Uterus (tissue), 4 donors: ENCODE results near the gene CASZ1. TPM values are rescaled to one million over a fixed set of nuclear protein-coding genes. Genes with fewer than 3 reads are reported as not detected.

ENCODE experiments used
- DNase-seq, 2 donors: peaks; one replicate each; pipeline ENCODE4 v3.0.0-alpha.2; 2019 to 2020
- H3K27ac ChIP-seq, 2 donors: fragments of 200-600 bp; sonication (generic); 1 replicate in 1 of 2; 2 replicates in 1 of 2; pipeline ENCODE4 v1.5.1; 2016 to 2018
- H3K27me3 ChIP-seq, 2 donors: fragments of 200-600 bp; sonication (generic); one replicate each; pipeline ENCODE4 v1.5.1; 2018 to 2019; ENCODE audit warnings: control low read depth in 1 of 2
- H3K36me3 ChIP-seq, 2 donors: fragments of 200-600 bp; sonication (generic); one replicate each; pipeline ENCODE4 v1.5.1; 2019; ENCODE audit warnings: control low read depth in 1 of 2
- H3K4me1 ChIP-seq, 2 donors: fragments of 200-600 bp; sonication (generic); one replicate each; pipeline ENCODE4 v1.5.1; 2018 to 2019; ENCODE audit warnings: control low read depth in 1 of 2
- H3K4me3 ChIP-seq, 2 donors: fragments of 200-600 bp; sonication (generic); 1 replicate in 1 of 2; 2 replicates in 1 of 2; pipeline ENCODE4 v1.5.1; 2018 to 2019; ENCODE audit warnings: mild to moderate bottlenecking in 1 of 2
- H3K9me3 ChIP-seq, 2 donors: fragments of 200-600 bp; sonication (generic); one replicate each; pipeline ENCODE4 v1.5.1; 2019; ENCODE audit warnings: control low read depth in 1 of 2
- POLR2A ChIP-seq, 2 donors: fragments of 450-650 bp; IDR thresholded peaks; one replicate each; pipeline ENCODE4 v1.6.1; 2016; ENCODE audit warnings: antibody characterized with exemption in 2 of 2, mild to moderate bottlenecking in 1 of 2, moderate library complexity in 1 of 2
- intact Hi-C: fragments of 100-400 bp; cut with DNase I; formaldehyde crosslinking; loops from one replicate; pipeline ENCODE4 v1.15.1; 2023; ENCODE audit warnings: low total_unique reads
- total RNA-seq, 4 donors: library from RNA; depleted of rRNA in 3 of 4; stranded (reverse); fragments of >200 nt in 3 of 4; gene quantifications; one replicate each; pipeline versions ENCODE4 v1.1.0 to v1.2.4, GENCODE V29; 2014 to 2023
- TF ChIP-seq, protein P1 (sequence below), 4 experiments: fragments of 200-600 bp in 2 of 4; fragments of 450-650 bp in 2 of 4; sonication (generic) in 2 of 4; IDR thresholded peaks; one replicate each; pipeline ENCODE4 v1.5.1; 2016 to 2019; ENCODE audit warnings: antibody characterized with exemption in 4 of 4, mild to moderate bottlenecking in 2 of 4, moderate library complexity in 1 of 4
- donor health status: DM: yes; HTN: yes; CAD: no.

Gene CASZ1
- total RNA-seq, 4 donors from 2014 or later, result 0.59 to 49.2 (median 3.9) TPM

DNA sequence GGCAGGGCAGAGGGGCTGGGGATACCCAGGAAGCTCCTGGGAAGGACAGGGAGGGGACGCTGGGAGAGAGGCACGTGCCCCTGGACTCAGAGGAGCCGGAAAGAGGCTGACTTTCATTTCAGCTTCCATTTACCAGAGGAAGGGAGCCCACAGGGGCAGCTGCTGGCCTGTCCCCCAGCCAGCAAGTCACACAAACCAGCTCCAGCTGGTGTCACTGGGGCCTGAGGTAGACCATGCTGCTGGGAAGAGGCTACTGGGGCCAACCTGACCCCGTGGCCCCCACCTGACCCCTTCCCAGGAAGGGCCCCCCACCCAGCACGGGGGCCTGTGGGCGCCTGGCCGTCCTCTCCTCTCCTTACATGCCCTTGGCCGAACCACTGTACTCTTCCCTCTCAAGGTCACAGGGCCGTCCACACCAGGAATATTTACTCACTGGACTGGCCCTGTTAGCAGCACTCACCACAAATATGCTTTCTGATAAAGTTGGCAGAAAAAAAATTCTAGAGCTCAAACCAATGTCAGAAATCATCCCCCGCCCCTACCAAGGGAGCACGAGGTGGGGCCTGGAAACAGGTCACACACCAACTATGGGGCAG lies 110.5 kb downstream of the CASZ1 start:
- H3K27me3 ChIP-seq, result no peaks in the 10 kb centered on the region
- no peaks in the 10 kb centered on the region for H3K9me3 ChIP-seq
- no peak for TF ChIP-seq POLR2A (IDR thresholded peaks at IDR 0.05)
- TF ChIP-seq, protein P1, sequence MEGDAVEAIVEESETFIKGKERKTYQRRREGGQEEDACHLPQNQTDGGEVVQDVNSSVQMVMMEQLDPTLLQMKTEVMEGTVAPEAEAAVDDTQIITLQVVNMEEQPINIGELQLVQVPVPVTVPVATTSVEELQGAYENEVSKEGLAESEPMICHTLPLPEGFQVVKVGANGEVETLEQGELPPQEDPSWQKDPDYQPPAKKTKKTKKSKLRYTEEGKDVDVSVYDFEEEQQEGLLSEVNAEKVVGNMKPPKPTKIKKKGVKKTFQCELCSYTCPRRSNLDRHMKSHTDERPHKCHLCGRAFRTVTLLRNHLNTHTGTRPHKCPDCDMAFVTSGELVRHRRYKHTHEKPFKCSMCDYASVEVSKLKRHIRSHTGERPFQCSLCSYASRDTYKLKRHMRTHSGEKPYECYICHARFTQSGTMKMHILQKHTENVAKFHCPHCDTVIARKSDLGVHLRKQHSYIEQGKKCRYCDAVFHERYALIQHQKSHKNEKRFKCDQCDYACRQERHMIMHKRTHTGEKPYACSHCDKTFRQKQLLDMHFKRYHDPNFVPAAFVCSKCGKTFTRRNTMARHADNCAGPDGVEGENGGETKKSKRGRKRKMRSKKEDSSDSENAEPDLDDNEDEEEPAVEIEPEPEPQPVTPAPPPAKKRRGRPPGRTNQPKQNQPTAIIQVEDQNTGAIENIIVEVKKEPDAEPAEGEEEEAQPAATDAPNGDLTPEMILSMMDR (IDR thresholded peaks at IDR 0.05), result no peak
- no peaks in the 10 kb centered on the region for H3K4me1 ChIP-seq
- H3K4me3 ChIP-seq, result no peak overlapping the region
- H3K27ac ChIP-seq, result peak overlapping the region; percentile 43 to 48
- intact Hi-C loops, result no loop called here
- DNase-seq, result no peak
- no peaks in the 10 kb centered on the region for H3K36me3 ChIP-seq

DNA sequence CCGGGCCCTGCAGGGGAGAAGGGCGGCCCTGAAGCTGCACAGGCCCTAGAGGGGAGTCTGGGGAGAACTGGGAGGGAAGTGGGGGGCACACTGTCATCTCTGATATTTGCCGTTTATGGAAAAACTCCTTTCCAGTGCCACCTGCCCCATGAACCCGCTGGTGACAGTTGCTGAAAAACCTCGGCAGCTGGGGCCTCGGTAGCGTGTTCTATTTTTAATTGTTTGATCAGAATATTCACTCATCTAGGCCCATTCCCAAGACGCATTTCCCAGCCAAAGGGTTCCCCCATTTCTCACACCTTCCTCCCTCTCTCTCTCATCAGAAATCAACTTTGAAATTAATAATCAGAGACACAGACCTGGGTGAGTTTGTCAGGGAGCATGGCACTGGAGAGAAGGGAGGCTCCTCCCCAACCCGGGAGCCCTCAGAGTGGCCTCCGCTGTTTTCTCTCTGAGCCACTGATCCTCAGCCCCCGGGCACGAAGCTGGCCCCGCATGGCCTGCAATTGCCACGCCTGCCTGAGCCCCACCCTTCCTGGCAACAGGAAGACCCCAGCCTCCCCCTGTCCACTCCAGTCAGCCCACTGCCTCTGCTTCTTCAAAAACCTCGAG lies 111.1 kb downstream of the CASZ1 start:
- DNase-seq, result no peak
- TF ChIP-seq, protein P1 (IDR thresholded peaks at IDR 0.05), result no peak
- no peak for TF ChIP-seq POLR2A (IDR thresholded peaks at IDR 0.05)
- Histone ChIP-seq H3K27ac (peak overlapping the region; percentile 43 to 48), H3K36me3 (no peaks in the 10 kb centered on the region), H3K9me3 (no peaks in the 10 kb centered on the region), H3K27me3 (no peaks in the 10 kb centered on the region), H3K4me3 (no peak overlapping the region), H3K4me1 (no peaks in the 10 kb centered on the region)
- intact Hi-C loops, result no loop called here

DNA sequence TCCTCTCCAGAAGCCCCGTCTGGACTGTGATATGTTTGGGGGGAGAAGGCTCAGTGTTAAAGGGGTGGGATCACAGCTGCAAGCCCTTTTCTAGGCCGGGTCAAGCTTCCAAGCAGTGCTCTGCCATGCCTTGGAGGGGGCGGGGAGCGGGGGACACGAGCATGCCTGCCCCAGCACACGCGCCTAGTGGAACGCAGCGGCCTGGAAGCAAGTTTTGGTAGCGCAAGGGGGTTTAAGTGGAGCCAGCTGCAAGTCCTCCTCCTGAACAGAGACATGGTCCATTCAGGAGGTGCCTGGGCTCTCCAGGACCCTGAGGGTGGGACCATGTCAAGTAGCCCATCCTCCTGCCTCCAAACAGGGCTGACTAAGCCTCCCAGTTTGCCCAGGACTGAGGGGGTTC lies 112.2 kb downstream of the CASZ1 start:
- no peaks in the 10 kb centered on the region for H3K9me3 ChIP-seq
- H3K27me3 ChIP-seq, result no peaks in the 10 kb centered on the region
- no peaks in the 10 kb centered on the region for H3K36me3 ChIP-seq
- TF ChIP-seq, protein P1 (IDR thresholded peaks at IDR 0.05), result no peak
- TF ChIP-seq POLR2A (IDR thresholded peaks at IDR 0.05), result no peak
- intact Hi-C loops, result no loop called here
- no peak overlapping the region for H3K4me3 ChIP-seq
- no peak overlapping the region for H3K27ac ChIP-seq
- no peaks in the 10 kb centered on the region for H3K4me1 ChIP-seq
- DNase-seq, result no peak

DNA sequence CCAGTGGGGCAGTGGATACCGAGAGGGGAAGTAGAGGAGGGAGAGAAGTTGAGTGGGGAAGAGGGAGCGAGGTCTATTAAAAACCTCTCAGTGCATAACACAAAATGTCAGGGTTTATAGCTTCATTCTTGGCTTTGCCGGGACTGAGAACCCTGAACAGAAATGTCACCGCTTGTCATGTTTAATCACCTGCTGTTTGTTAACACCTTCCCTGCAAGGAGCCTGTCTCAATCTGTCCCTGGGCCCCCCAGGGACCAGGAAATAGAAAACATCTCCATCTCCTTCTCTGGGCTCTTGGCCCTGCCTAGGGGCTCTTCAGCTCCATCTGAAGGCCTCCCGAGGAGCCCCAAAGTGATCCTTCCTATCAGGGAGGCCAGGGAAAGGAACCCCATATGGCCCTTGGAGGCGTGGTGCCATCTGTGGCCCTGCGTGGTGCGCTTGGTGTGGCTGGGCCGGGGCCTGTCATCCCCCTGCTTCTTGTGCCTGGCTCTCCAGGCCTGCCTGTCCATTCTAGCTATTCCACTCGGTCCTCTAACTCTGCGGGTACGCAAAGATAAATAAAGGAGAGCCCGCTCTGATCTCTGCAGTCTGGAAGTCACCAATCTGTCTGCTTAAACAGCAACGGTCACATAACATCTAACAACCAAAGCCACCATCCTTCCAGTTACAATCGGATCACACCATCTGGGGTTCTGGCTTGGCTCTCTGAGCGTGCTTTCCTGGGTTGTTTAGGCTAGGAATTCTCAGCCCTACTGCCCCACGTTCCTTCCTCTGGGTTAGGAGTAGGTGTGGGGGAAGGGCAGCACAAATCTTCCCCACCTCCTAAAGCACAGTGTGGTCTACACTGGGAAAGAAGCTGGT lies 113.8 kb downstream of the CASZ1 start:
- DNase-seq, result no peak
- intact Hi-C loops, result no loop called here
- H3K27ac ChIP-seq, result peak overlapping the region in 1 of 2 donors; percentile 36
- no peak overlapping the region for H3K4me3 ChIP-seq
- no peaks in the 10 kb centered on the region for H3K4me1 ChIP-seq
- H3K9me3 ChIP-seq, result no peaks in the 10 kb centered on the region
- H3K36me3 ChIP-seq, result no peaks in the 10 kb centered on the region
- no peak for TF ChIP-seq POLR2A (IDR thresholded peaks at IDR 0.05)
- TF ChIP-seq, protein P1 (IDR thresholded peaks at IDR 0.05), result no peak
- H3K27me3 ChIP-seq, result no peaks in the 10 kb centered on the region

DNA sequence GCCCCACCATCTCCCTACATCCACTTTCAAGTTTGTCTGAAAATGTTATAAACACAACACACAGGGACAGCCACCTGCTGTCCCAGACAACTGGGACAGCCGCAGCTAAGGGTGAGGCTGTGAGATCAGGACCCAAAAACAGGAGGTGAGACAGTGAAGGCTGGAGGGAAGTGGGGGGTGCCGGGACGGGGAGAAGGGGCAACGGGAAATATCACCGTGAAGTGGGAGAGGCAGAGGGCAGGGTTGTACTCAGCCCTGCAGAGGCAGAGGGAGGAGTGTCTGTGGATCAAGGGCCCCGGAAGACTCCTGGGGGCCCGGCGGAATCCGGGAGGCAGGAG lies 114.4 kb downstream of the CASZ1 start:
- Histone ChIP-seq H3K27me3 (no peaks in the 10 kb centered on the region), H3K27ac (peak overlapping the region in 1 of 2 donors; percentile 34)

More for the DNA sequence above, 114.4 kb downstream of the CASZ1 start:
- Histone ChIP-seq H3K9me3 (no peaks in the 10 kb centered on the region), H3K4me3 (no peak overlapping the region), H3K36me3 (no peaks in the 10 kb centered on the region), H3K4me1 (no peaks in the 10 kb centered on the region)
- intact Hi-C loops, result no loop called here
- no peak for TF ChIP-seq POLR2A (IDR thresholded peaks at IDR 0.05)
- TF ChIP-seq, protein P1 (IDR thresholded peaks at IDR 0.05), result no peak
- DNase-seq, result no peak
